Lower lobe of right lung (tissue), 2 donors: ENCODE measurements around the gene UBAC2. TPM values are rescaled to one million over a fixed set of nuclear protein-coding genes. Genes with fewer than 3 reads are reported as not detected.

ENCODE experiments used
- ATAC-seq, 2 donors: fragments of 200-7000 bp; cut with Tn5 transposase; one replicate each; pipeline ENCODE4 v1.9.1; 2020 to 2022; ENCODE audit warnings: mild to moderate bottlenecking in 2 of 2, moderate library complexity in 2 of 2
- DNase-seq: peaks from one replicate; pipeline ENCODE4 v3.0.0-alpha.2; 2020
- H3K27ac ChIP-seq: fragments of 200-600 bp; one replicate; pipeline ENCODE4 v1.8.0; 2022
- H3K27me3 ChIP-seq: fragments of 200-600 bp; one replicate; pipeline ENCODE4 v1.8.0; 2022; ENCODE audit warnings: low read depth
- H3K36me3 ChIP-seq: fragments of 200-600 bp; one replicate; pipeline ENCODE4 v1.8.0; 2022; ENCODE audit warnings: mild to moderate bottlenecking
- H3K4me1 ChIP-seq: fragments of 200-600 bp; one replicate; pipeline ENCODE4 v1.8.0; 2022
- H3K4me3 ChIP-seq: fragments of 200-600 bp; one replicate; pipeline ENCODE4 v1.8.0; 2022; ENCODE audit warnings: mild to moderate bottlenecking
- H3K9me3 ChIP-seq: fragments of 200-600 bp; one replicate; pipeline ENCODE4 v1.8.0; 2022
- intact Hi-C: fragments of 100-400 bp; cut with DNase I; formaldehyde crosslinking; loops from one replicate; pipeline ENCODE4 v1.11.0; 2022
- total RNA-seq: library from RNA; stranded (reverse); fragmentation: NEBNext Ultra II Directional; extraction: Animal tissue kit (Norgen Biotek cat#: 25700); gene quantifications from one replicate; pipeline ENCODE4 v1.2.1, GENCODE V29; 2021
- TF ChIP-seq, protein P1 (sequence below): fragments of 200-600 bp; IDR thresholded peaks from one replicate; pipeline ENCODE4 v1.8.0; 2022; ENCODE audit warnings: antibody characterized with exemption, mild to moderate bottlenecking
- donor health status: DM: no; HTN: yes; CAD: no; lungs with severe emphysema.

Gene UBAC2
- total RNA-seq, 1 donor from 2014 or later, result 44.5 TPM

DNA sequence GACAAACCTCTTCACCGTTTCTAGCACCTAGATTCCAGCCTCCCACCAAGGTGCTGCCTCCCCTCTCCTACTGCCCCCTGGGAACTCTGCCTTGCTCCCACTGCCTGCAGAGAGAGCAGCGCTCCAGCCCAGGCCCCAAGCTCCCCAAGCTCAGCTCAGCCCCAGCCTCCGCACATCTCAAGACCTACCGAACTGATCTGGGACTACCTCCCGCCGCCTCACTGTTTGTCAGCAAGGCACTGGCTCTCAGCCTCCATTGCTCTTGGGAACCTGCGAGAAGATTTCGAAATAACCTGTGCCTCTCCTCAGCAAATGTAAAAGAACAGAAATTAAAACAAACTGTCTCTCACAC lies 198.9 kb downstream of the UBAC2 start:
- peak; percentile 69 to 71 for ATAC-seq
- no peaks in the 10 kb centered on the region for H3K9me3 ChIP-seq
- no peaks in the 10 kb centered on the region for H3K27me3 ChIP-seq
- H3K27ac ChIP-seq, result no peak overlapping the region
- no peak overlapping the region for H3K4me3 ChIP-seq
- H3K4me1 ChIP-seq, result no peaks in the 10 kb centered on the region
- DNase-seq, result peak; percentile 43
- no peaks in the 10 kb centered on the region for H3K36me3 ChIP-seq
- TF ChIP-seq, protein P1, sequence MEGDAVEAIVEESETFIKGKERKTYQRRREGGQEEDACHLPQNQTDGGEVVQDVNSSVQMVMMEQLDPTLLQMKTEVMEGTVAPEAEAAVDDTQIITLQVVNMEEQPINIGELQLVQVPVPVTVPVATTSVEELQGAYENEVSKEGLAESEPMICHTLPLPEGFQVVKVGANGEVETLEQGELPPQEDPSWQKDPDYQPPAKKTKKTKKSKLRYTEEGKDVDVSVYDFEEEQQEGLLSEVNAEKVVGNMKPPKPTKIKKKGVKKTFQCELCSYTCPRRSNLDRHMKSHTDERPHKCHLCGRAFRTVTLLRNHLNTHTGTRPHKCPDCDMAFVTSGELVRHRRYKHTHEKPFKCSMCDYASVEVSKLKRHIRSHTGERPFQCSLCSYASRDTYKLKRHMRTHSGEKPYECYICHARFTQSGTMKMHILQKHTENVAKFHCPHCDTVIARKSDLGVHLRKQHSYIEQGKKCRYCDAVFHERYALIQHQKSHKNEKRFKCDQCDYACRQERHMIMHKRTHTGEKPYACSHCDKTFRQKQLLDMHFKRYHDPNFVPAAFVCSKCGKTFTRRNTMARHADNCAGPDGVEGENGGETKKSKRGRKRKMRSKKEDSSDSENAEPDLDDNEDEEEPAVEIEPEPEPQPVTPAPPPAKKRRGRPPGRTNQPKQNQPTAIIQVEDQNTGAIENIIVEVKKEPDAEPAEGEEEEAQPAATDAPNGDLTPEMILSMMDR, result no peak
- intact Hi-C loops, result no loop called here

DNA sequence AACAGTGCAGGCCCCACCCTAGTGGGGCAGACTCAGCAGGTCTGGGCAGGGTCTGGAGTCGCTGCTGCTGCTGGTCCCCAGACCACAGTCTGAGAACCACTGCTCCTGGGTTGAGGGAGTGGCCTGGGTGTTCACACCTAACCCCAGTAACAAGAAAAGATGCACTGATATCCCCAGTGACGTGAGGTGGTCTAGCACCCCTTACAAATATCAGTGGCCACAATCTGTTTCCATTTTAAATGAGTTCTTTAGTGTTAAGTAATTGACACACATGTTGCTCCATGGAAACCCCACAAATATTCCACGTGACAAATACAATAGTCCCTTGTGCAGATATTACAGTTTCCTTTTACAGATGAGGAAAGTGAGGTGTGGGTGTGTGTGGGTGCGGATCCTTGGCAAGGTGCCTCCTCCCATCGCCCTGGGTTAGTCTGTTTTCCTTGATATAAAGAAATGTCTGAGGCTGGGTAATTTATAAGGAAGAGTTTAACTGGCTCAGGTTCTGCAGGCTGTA lies 202.9 kb downstream of the UBAC2 start:
- peaks cover 4% of the 10 kb centered on the region for H3K4me1 ChIP-seq
- no peak for ATAC-seq
- no peak overlapping the region for H3K27ac ChIP-seq
- no peaks in the 10 kb centered on the region for H3K27me3 ChIP-seq
- intact Hi-C loops, result no loop called here
- no peaks in the 10 kb centered on the region for H3K36me3 ChIP-seq
- no peaks in the 10 kb centered on the region for H3K9me3 ChIP-seq
- H3K4me3 ChIP-seq, result no peak overlapping the region
- TF ChIP-seq, protein P1, result no peak
- no peak for DNase-seq

DNA sequence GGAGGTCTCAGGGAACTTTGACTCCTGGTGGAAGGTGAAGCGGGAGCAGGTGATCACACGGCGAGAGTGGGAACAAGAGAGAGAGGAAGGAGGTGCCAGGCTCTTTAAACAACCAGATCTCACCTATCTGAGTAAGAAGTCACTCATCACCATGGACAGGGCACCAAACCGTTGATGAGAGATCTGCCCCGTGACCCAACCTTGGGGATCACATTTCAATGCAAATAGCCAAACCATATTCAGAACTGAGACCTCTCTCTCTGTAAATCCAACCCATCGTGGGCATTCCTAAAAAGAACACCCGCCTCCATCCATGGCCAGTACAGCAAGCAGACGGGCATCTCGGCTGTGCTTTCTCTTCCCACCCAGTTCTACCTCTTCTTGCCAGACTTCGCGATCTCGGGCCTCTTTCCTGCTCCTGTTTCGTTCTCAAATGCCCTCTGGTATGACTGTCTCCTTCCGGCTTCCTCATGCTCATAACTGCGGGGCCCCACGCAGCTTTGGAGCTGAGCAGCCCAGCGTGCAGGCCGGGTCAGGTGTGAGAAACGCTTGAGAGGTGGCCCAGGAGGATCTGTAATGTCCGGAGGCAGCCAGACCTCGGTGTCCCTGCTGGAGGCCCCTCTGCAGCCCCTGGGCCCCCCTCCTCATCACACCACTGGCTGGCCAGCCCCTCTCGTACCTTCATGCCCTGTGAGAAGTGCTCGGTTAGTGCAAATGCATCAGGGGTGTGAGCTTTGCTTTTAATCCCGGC lies 203.5 kb downstream of the UBAC2 start:
- ATAC-seq, result no peak
- H3K4me3 ChIP-seq, result no peak overlapping the region
- no peak for DNase-seq
- intact Hi-C loops, result no loop called here
- TF ChIP-seq, protein P1, result no peak
- no peak overlapping the region for H3K27ac ChIP-seq
- peaks cover 4% of the 10 kb centered on the region for H3K4me1 ChIP-seq
- H3K27me3 ChIP-seq, result no peaks in the 10 kb centered on the region
- no peaks in the 10 kb centered on the region for H3K36me3 ChIP-seq
- no peaks in the 10 kb centered on the region for H3K9me3 ChIP-seq

DNA sequence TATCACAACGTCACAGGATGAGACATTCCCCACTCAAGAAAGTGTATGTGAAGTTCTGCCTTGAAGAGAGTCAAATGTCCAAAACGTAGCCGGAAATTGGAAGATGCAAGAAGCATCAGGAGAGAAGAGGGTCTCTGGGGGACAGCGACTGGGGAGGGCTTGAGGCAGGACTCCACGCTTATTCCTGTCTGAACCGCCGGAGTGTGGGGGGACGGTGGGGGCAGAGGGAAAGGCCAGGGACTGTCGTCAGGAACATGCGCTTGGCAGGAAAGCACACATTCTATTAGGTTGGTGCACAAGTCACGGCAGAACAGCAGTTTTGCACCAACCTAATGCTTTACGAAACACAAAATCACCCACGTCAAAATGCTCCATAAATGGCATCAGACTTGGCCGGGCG lies 205.3 kb downstream of the UBAC2 start:
- intact Hi-C loops, result no loop called here
- DNase-seq, result no peak

DNA sequence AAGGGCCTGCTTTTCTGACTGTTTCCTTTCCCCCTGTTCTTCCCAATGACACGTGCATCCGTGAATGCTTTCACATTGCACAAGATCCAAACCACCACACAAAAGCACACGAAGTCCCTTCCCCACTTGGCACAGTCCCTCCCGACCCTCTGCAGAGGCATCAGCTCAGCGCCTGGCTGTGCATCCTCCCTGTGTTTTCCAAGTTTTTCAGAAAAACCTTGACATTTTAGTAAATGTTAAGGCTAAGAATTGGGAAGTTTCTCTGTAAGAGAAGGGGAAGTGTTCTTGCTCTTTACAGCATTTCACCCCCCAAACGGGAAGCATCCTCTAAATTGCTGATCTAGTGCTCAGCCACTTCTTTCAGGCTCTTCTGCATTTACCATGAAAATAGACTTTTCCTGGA lies 206.1 kb downstream of the UBAC2 start:
- no peak overlapping the region for H3K4me3 ChIP-seq
- no peaks in the 10 kb centered on the region for H3K9me3 ChIP-seq
- DNase-seq (no peak), ATAC-seq (peak; percentile 33 to 48)
- TF ChIP-seq, protein P1, result no peak
- no peak overlapping the region for H3K27ac ChIP-seq
- peaks cover 4% of the 10 kb centered on the region for H3K4me1 ChIP-seq
- no peaks in the 10 kb centered on the region for H3K36me3 ChIP-seq
- no peaks in the 10 kb centered on the region for H3K27me3 ChIP-seq
- intact Hi-C loops, result no loop called here

More for the DNA sequence above, 205.3 kb downstream of the UBAC2 start:
- no peaks in the 10 kb centered on the region for H3K9me3 ChIP-seq
- no peak overlapping the region for H3K4me3 ChIP-seq
- no peak overlapping the region for H3K27ac ChIP-seq
- H3K4me1 ChIP-seq, result peaks cover 4% of the 10 kb centered on the region
- H3K36me3 ChIP-seq, result no peaks in the 10 kb centered on the region
- TF ChIP-seq, protein P1, result no peak
- H3K27me3 ChIP-seq, result no peaks in the 10 kb centered on the region
- no peak for ATAC-seq
